Gastroesophageal sphincter (tissue), 4 donors: ENCODE measurements around the gene NKX3-2. TPM values are rescaled to one million over a fixed set of nuclear protein-coding genes. Genes with fewer than 3 reads are reported as not detected.

Experiments
- ATAC-seq: fragments of 150-250 bp; one replicate; pipeline ENCODE4 v1.9.1; 2016; ENCODE audit warnings: mild to moderate bottlenecking, moderate library complexity
- H3K27ac ChIP-seq, 4 donors: fragments of 200-600 bp; sonication (generic) in 3 of 4; 1 replicate in 3 of 4; 2 replicates in 1 of 4; pipeline ENCODE4 v1.5.1; 2016 to 2019
- H3K27me3 ChIP-seq: fragments of 200-600 bp; sonication (generic); one replicate; pipeline ENCODE4 v1.5.1; 2019
- H3K36me3 ChIP-seq, 2 donors: fragments of 200-600 bp; sonication (generic); one replicate each; pipeline ENCODE4 v1.5.1; 2019; ENCODE audit warnings: control low read depth in 1 of 2
- H3K4me1 ChIP-seq, 3 donors: fragments of 200-600 bp; sonication (generic); 1 replicate in 2 of 3; 2 replicates in 1 of 3; pipeline ENCODE4 v1.5.1; 2016 to 2019; ENCODE audit warnings: control low read depth in 2 of 3
- H3K4me3 ChIP-seq, 2 donors: fragments of 200-600 bp; sonication (generic); one replicate each; pipeline ENCODE4 v1.5.1; 2019; ENCODE audit warnings: mild to moderate bottlenecking in 1 of 2, moderate library complexity in 1 of 2
- H3K9me3 ChIP-seq, 3 donors: fragments of 200-600 bp; sonication (generic); one replicate each; pipeline ENCODE4 v1.5.1; 2017 to 2019; ENCODE audit warnings: control low read depth in 2 of 3
- CTCF ChIP-seq, 4 experiments: fragments of 200-600 bp in 2 of 4; fragments of 450-650 bp in 2 of 4; sonication (generic) in 1 of 4; IDR thresholded peaks; one replicate each; pipeline ENCODE4 v1.5.1; 2017 to 2019; ENCODE audit warnings: antibody characterized with exemption in 4 of 4, mild to moderate bottlenecking in 2 of 4, moderate library complexity in 2 of 4
- EP300 ChIP-seq: sonication (generic); formaldehyde crosslinking; IDR thresholded peaks from one replicate; pipeline ENCODE4 v1.6.1; 2017; ENCODE audit warnings: antibody characterized with exemption, mild to moderate bottlenecking
- POLR2A ChIP-seq, 2 donors: fragments of 450-650 bp; IDR thresholded peaks; one replicate each; pipeline ENCODE4 v1.6.1; 2017; ENCODE audit warnings: antibody characterized with exemption in 2 of 2, mild to moderate bottlenecking in 2 of 2, moderate library complexity in 1 of 2
- POLR2AphosphoS5 ChIP-seq: sonication (generic); formaldehyde crosslinking; IDR thresholded peaks from one replicate; pipeline ENCODE4 v1.6.1; 2017; ENCODE audit warnings: antibody characterized with exemption
- WGBS, 2 donors: methylation state at CpG; one replicate each; pipeline ENCODE4 v1.1.5; 2018; ENCODE audit warnings: low coverage in 1 of 2; 5-methylcytosine and 5-hydroxymethylcytosine counted together
- total RNA-seq, 4 donors: library from RNA; depleted of rRNA; stranded (reverse); fragments of >200 nt; gene quantifications; one replicate each; pipeline ENCODE4 v1.1.0, GENCODE V29; 2016

Gene NKX3-2
- total RNA-seq, 4 donors from 2014 or later, result 0.62 to 5.5 (median 3.0) TPM

GRCh38 chr4:13522282-13523104, 21.8 kb downstream of the NKX3-2 start:
- 7 to 20% methylated on average over 1 to 8 of the region's 49 CpGs for WGBS, 2 donors
- TF ChIP-seq POLR2AphosphoS5 (no peak), EP300 (no peak), CTCF (IDR thresholded peaks at IDR 0.05) (no peak), POLR2A (IDR thresholded peaks at IDR 0.05) (no peak)
- H3K27me3 ChIP-seq, result peaks cover 96% of the 10 kb centered on the region

GRCh38 chr4:13521047-13521446, 23.3 kb downstream of the NKX3-2 start:
- Histone ChIP-seq H3K4me3 (no peak overlapping the region), H3K27me3 (peaks cover 93% of the 10 kb centered on the region), H3K27ac (no peak overlapping the region), H3K9me3 (peaks cover 0 to 24% (median 0%) of the 10 kb centered on the region in 3 donors), H3K4me1 (peaks cover 0 to 16% (median 0%) of the 10 kb centered on the region in 3 donors), H3K36me3 (no peaks in the 10 kb centered on the region)
- WGBS, 2 donors, result 57 to 70% methylated on average over 2 of the region's 2 CpGs
- ATAC-seq, result no peak
- TF ChIP-seq EP300, result no peak
- TF ChIP-seq POLR2AphosphoS5, result no peak

More at GRCh38 chr4:13522282-13523104, 21.8 kb downstream of the NKX3-2 start:
- peaks cover 0 to 18% (median 0%) of the 10 kb centered on the region in 3 donors for H3K4me1 ChIP-seq
- peak overlapping the region in 1 of 2 donors; percentile 2 for H3K4me3 ChIP-seq
- no peak overlapping the region for H3K27ac ChIP-seq
- ATAC-seq, result no peak
- H3K9me3 ChIP-seq, result peaks cover 0 to 24% (median 0%) of the 10 kb centered on the region in 3 donors
- H3K36me3 ChIP-seq, result no peaks in the 10 kb centered on the region

- H3K4me3 ChIP-seq, result no peak overlapping the region
- H3K27me3 ChIP-seq, result peaks cover 79% of the 10 kb centered on the region
- no peak for ATAC-seq
- TF ChIP-seq POLR2A (IDR thresholded peaks at IDR 0.05), result no peak
- TF ChIP-seq EP300, result no peak
- TF ChIP-seq POLR2AphosphoS5, result no peak
- no peak for TF ChIP-seq CTCF (IDR thresholded peaks at IDR 0.05)
- no peaks in the 10 kb centered on the region for H3K9me3 ChIP-seq
- H3K27ac ChIP-seq, result no peak overlapping the region
- 71 to 77% methylated on average over 3 of the region's 3 CpGs for WGBS, 2 donors
- H3K4me1 ChIP-seq, result no peaks in the 10 kb centered on the region
- H3K36me3 ChIP-seq, result no peaks in the 10 kb centered on the region
These were observed 27.9 kb downstream of the NKX3-2 start for GRCh38 chr4:13516315-13516860.

GRCh38 chr4:13515268-13515667, 29.0 kb downstream of the NKX3-2 start:
- no peak for TF ChIP-seq CTCF (IDR thresholded peaks at IDR 0.05)
- TF ChIP-seq POLR2A (IDR thresholded peaks at IDR 0.05), result no peak
- TF ChIP-seq EP300, result no peak
- TF ChIP-seq POLR2AphosphoS5, result no peak

GRCh38 chr4:13514722-13515121, 29.6 kb downstream of the NKX3-2 start:
- H3K4me3 ChIP-seq, result no peak overlapping the region
- no peaks in the 10 kb centered on the region for H3K36me3 ChIP-seq
- WGBS, 2 donors, result 74 to 95% methylated on average over 4 of the region's 4 CpGs
- no peak overlapping the region for H3K27ac ChIP-seq
- H3K4me1 ChIP-seq, result no peaks in the 10 kb centered on the region
- no peak for TF ChIP-seq CTCF (IDR thresholded peaks at IDR 0.05)
- TF ChIP-seq POLR2AphosphoS5, result no peak
- TF ChIP-seq POLR2A (IDR thresholded peaks at IDR 0.05), result no peak
- H3K9me3 ChIP-seq, result no peaks in the 10 kb centered on the region
- H3K27me3 ChIP-seq, result peaks cover 62% of the 10 kb centered on the region
- ATAC-seq, result no peak

More at GRCh38 chr4:13515268-13515667, 29.0 kb downstream of the NKX3-2 start:
- H3K4me3 ChIP-seq, result no peak overlapping the region
- H3K36me3 ChIP-seq, result no peaks in the 10 kb centered on the region
- WGBS, 2 donors, result 24 to 29% methylated on average over 4 to 5 of the region's 5 CpGs
- H3K9me3 ChIP-seq, result no peaks in the 10 kb centered on the region
- no peak overlapping the region for H3K27ac ChIP-seq
- no peak for ATAC-seq
- no peaks in the 10 kb centered on the region for H3K4me1 ChIP-seq
- H3K27me3 ChIP-seq, result peaks cover 68% of the 10 kb centered on the region
